A549 (cell line): ENCODE data around the gene ZNF33B. TPM values are rescaled to one million over a fixed set of nuclear protein-coding genes. Genes with fewer than 3 reads are reported as not detected.

Experiments
- polyA plus RNA-seq, 4 experiments: library from polyadenylated mRNA; depleted of rRNA in 3 of 4; stranded (reverse); fragments of >200 nt; fragmentation: RNase III in 1 of 4; extraction: RNeasy Plus Mini Kit Qiagen cat#74134 plus additional on column Dnase treatment in 1 of 4; gene quantifications; 2 replicates in 3 of 4; 3 replicates in 1 of 4; pipeline ENCODE4 v1.2.3, GENCODE V29; 2011 to 2017
- small RNA-seq, 6 experiments: library from RNA; depleted of rRNA; stranded (forward); fragments of <200 nt; gene quantifications; one replicate each; pipeline ENCODE3, GENCODE V24; 2012

Gene ZNF33B
- polyA plus RNA-seq, 2 of the 4 experiments (the other 2 are of a cell fraction): 10.7 to 12.4 TPM

Small RNA genes within 50 kb of the gene (small RNA-seq; reads per million reads assigned to genes)
- gene AL022345.1 (0 reads per million in 6 experiments), gene AL022345.2 (0 reads per million in 6 experiments), gene AL022345.3 (0 reads per million in 6 experiments), gene FXYD6P1 (0 to 0.86 (median 0) reads per million in 6 experiments), gene RNU6-1170P (0 reads per million in 6 experiments)

Other genes starting within 250 kb of the ZNF33B start
- gene BMS1, start 144.2 kb upstream of the ZNF33B start, polyA plus RNA-seq (2011; rRNA removed): 14.4 and 17.3 TPM in 2 replicates
- gene BMS1, start 144.2 kb upstream of the ZNF33B start, polyA plus RNA-seq (2017; fragmentation: RNase III; extraction: RNeasy Plus Mini Kit Qiagen cat#74134 plus additional on column Dnase treatment): 20.9 to 23.5 TPM (median 21.2 TPM) in 3 replicates